Central memory CD8-positive, alpha-beta T cell (primary cell): ENCODE measurements around the gene OSBPL5.

Experiments
- ATAC-seq: fragments of 150-1000 bp; cut with Tn5 transposase; replicated peaks from 2 replicates; pipeline ENCODE4 v1.10.0; 2022; ENCODE audit warnings: mild to moderate bottlenecking, moderate FRiP score, moderate number of reproducible peaks; ENCODE audit not compliant: poor library complexity, severe bottlenecking; ENCODE audit errors: extremely low read depth
- DNase-seq, 2 donors: peaks; one replicate each; pipeline ENCODE4 v3.0.0; 2021; ENCODE audit warnings: low spot score in 2 of 2
- H3K27ac Mint-ChIP-seq: one replicate; pipeline ENCODE4 v1.8.0; 2022; ENCODE audit warnings: low read depth, mild to moderate bottlenecking, moderate library complexity, mixed read lengths
- H3K27me3 Mint-ChIP-seq: one replicate; pipeline ENCODE4 v1.8.0; 2022; ENCODE audit warnings: mixed read lengths
- H3K36me3 Mint-ChIP-seq: one replicate; pipeline ENCODE4 v1.8.0; 2022; ENCODE audit warnings: mild to moderate bottlenecking, moderate library complexity, mixed read lengths; ENCODE audit not compliant: insufficient read depth
- H3K4me1 Mint-ChIP-seq: one replicate; pipeline ENCODE4 v1.8.0; 2022; ENCODE audit warnings: mixed read lengths
- H3K4me3 Mint-ChIP-seq: one replicate; pipeline ENCODE4 v1.8.0; 2022; ENCODE audit warnings: mild to moderate bottlenecking, moderate library complexity, mixed read lengths
- H3K9me3 Mint-ChIP-seq: one replicate; pipeline ENCODE4 v1.8.0; 2022; ENCODE audit warnings: mixed read lengths

OSBPL5 gene

GRCh38 chr11:3127706-3128355, 37.3 kb downstream of the OSBPL5 start:
- H3K27ac Mint-ChIP-seq: no peak overlapping the region
- no peaks in the 10 kb centered on the region for H3K9me3 Mint-ChIP-seq
- ATAC-seq (no peak), DNase-seq (no peak)
- no peak overlapping the region for H3K4me3 Mint-ChIP-seq
- no peaks in the 10 kb centered on the region for H3K27me3 Mint-ChIP-seq
- no peaks in the 10 kb centered on the region for H3K4me1 Mint-ChIP-seq
- peaks cover 6% of the 10 kb centered on the region for H3K36me3 Mint-ChIP-seq

GRCh38 chr11:3126901-3127691, 38.0 kb downstream of the OSBPL5 start:
- H3K9me3 Mint-ChIP-seq: no peaks in the 10 kb centered on the region
- ATAC-seq: no peak
- no peaks in the 10 kb centered on the region for H3K4me1 Mint-ChIP-seq
- no peak overlapping the region for H3K27ac Mint-ChIP-seq
- no peaks in the 10 kb centered on the region for H3K27me3 Mint-ChIP-seq
- no peak overlapping the region for H3K4me3 Mint-ChIP-seq
- H3K36me3 Mint-ChIP-seq: peaks cover 7% of the 10 kb centered on the region
- no peak for DNase-seq

GRCh38 chr11:3126207-3126865, 38.8 kb downstream of the OSBPL5 start:
- H3K27ac Mint-ChIP-seq: no peak overlapping the region
- DNase-seq (no peak), ATAC-seq (no peak)
- H3K27me3 Mint-ChIP-seq: no peaks in the 10 kb centered on the region
- H3K4me3 Mint-ChIP-seq: no peak overlapping the region
- peaks cover 7% of the 10 kb centered on the region for H3K36me3 Mint-ChIP-seq
- H3K9me3 Mint-ChIP-seq: no peaks in the 10 kb centered on the region
- no peaks in the 10 kb centered on the region for H3K4me1 Mint-ChIP-seq

- H3K9me3 Mint-ChIP-seq: no peaks in the 10 kb centered on the region
- H3K36me3 Mint-ChIP-seq: peaks cover 13% of the 10 kb centered on the region
- H3K4me3 Mint-ChIP-seq: no peak overlapping the region
- no peaks in the 10 kb centered on the region for H3K4me1 Mint-ChIP-seq
- no peak overlapping the region for H3K27ac Mint-ChIP-seq
- DNase-seq (no peak), ATAC-seq (no peak)
- no peaks in the 10 kb centered on the region for H3K27me3 Mint-ChIP-seq
Measured at GRCh38 chr11:3124821-3125220, 40.3 kb downstream of the OSBPL5 start.

GRCh38 chr11:3123761-3124733, 41.1 kb downstream of the OSBPL5 start:
- Mint-ChIP-seq H3K9me3 (no peaks in the 10 kb centered on the region), H3K27me3 (no peaks in the 10 kb centered on the region), H3K36me3 (peaks cover 14% of the 10 kb centered on the region), H3K4me3 (no peak overlapping the region), H3K27ac (no peak overlapping the region), H3K4me1 (no peaks in the 10 kb centered on the region)
- no peak for ATAC-seq
- no peak for DNase-seq

- Mint-ChIP-seq H3K36me3 (peaks cover 18% of the 10 kb centered on the region), H3K9me3 (no peaks in the 10 kb centered on the region), H3K4me3 (no peak overlapping the region), H3K27me3 (no peaks in the 10 kb centered on the region), H3K4me1 (no peaks in the 10 kb centered on the region), H3K27ac (no peak overlapping the region)
- DNase-seq (no peak), ATAC-seq (no peak)
Measured at GRCh38 chr11:3123305-3123704, 41.8 kb downstream of the OSBPL5 start.

- Mint-ChIP-seq H3K36me3 (peaks cover 18% of the 10 kb centered on the region), H3K4me1 (no peaks in the 10 kb centered on the region), H3K27me3 (no peaks in the 10 kb centered on the region), H3K4me3 (no peak overlapping the region), H3K9me3 (no peaks in the 10 kb centered on the region), H3K27ac (no peak overlapping the region)
- DNase-seq (no peak), ATAC-seq (no peak)
Measured at GRCh38 chr11:3122775-3123201, 42.3 kb downstream of the OSBPL5 start.

- DNase-seq: no peak
- peaks cover 18% of the 10 kb centered on the region for H3K36me3 Mint-ChIP-seq
- H3K4me3 Mint-ChIP-seq: no peak overlapping the region
- H3K4me1 Mint-ChIP-seq: no peaks in the 10 kb centered on the region
- no peaks in the 10 kb centered on the region for H3K9me3 Mint-ChIP-seq
- H3K27ac Mint-ChIP-seq: no peak overlapping the region
- ATAC-seq: no peak
- no peaks in the 10 kb centered on the region for H3K27me3 Mint-ChIP-seq
Measured at GRCh38 chr11:3121931-3122774, 43.0 kb downstream of the OSBPL5 start.

- no peak for ATAC-seq
- Mint-ChIP-seq H3K4me3 (no peak overlapping the region), H3K36me3 (peaks cover 19% of the 10 kb centered on the region), H3K4me1 (no peaks in the 10 kb centered on the region), H3K27ac (no peak overlapping the region), H3K27me3 (no peaks in the 10 kb centered on the region), H3K9me3 (no peaks in the 10 kb centered on the region)
- DNase-seq: no peak
Measured at GRCh38 chr11:3121416-3121815, 43.7 kb downstream of the OSBPL5 start.

- ATAC-seq: no peak
- no peak for DNase-seq
- H3K4me1 Mint-ChIP-seq: no peaks in the 10 kb centered on the region
- no peaks in the 10 kb centered on the region for H3K27me3 Mint-ChIP-seq
- peaks cover 20% of the 10 kb centered on the region for H3K36me3 Mint-ChIP-seq
- H3K4me3 Mint-ChIP-seq: no peak overlapping the region
- H3K27ac Mint-ChIP-seq: no peak overlapping the region
- no peaks in the 10 kb centered on the region for H3K9me3 Mint-ChIP-seq
Measured at GRCh38 chr11:3120071-3120792, 44.9 kb downstream of the OSBPL5 start.

- peaks cover under 1% of the 10 kb centered on the region for H3K9me3 Mint-ChIP-seq
- no peaks in the 10 kb centered on the region for H3K27me3 Mint-ChIP-seq
- H3K4me1 Mint-ChIP-seq: no peaks in the 10 kb centered on the region
- peaks cover 17% of the 10 kb centered on the region for H3K36me3 Mint-ChIP-seq
- ATAC-seq: no peak
- H3K27ac Mint-ChIP-seq: no peak overlapping the region
- no peak overlapping the region for H3K4me3 Mint-ChIP-seq
- DNase-seq: no peak
Measured at GRCh38 chr11:3119141-3119821, 45.8 kb downstream of the OSBPL5 start.
